Activated CD8-positive, alpha-beta memory T cell treated with anti-CD3 and anti-CD28 coated beads, Interleukin-2, amount 10 ng/mL, durations not matched to agents 7 days and 5 days (primary cell): ENCODE measurements around the gene CTDSPL. TPM values are rescaled to one million over a fixed set of nuclear protein-coding genes. Genes with fewer than 3 reads are reported as not detected.

Experiments used
- ATAC-seq: fragments of 150-1000 bp; cut with Tn5 transposase; one replicate; pipeline ENCODE4 v1.10.0; 2021; ENCODE audit warnings: moderate library complexity
- CTCF ChIA-PET: fragments of 350-600 bp; sonication (Branson Sonifier 250); formaldehyde crosslinking; loops from one replicate; lab custom pipeline; 2021; ENCODE audit warnings: antibody characterized with exemption; lab: Charles Lee
- DNase-seq: peaks from one replicate; pipeline ENCODE4 v3.0.0-alpha.2; 2020
- H3K27ac Mint-ChIP-seq: one replicate; pipeline ENCODE4 v1.8.0; 2021; ENCODE audit warnings: mild to moderate bottlenecking, mixed read lengths
- H3K27me3 Mint-ChIP-seq: one replicate; pipeline ENCODE4 v1.8.0; 2021; ENCODE audit warnings: mixed read lengths
- H3K36me3 Mint-ChIP-seq: one replicate; pipeline ENCODE4 v1.8.0; 2021; ENCODE audit warnings: mild to moderate bottlenecking, mixed read lengths
- H3K4me1 Mint-ChIP-seq: one replicate; pipeline ENCODE4 v1.8.0; 2021; ENCODE audit warnings: mixed read lengths
- H3K4me3 Mint-ChIP-seq: one replicate; pipeline ENCODE4 v1.8.0; 2021; ENCODE audit warnings: mild to moderate bottlenecking, moderate library complexity, mixed read lengths
- H3K9me3 Mint-ChIP-seq: one replicate; pipeline ENCODE4 v1.8.0; 2022; ENCODE audit warnings: low read depth, mixed read lengths
- total RNA-seq, 2 experiments: library from RNA; stranded (reverse); gene quantifications; one replicate each; pipeline ENCODE4 v1.2.3, GENCODE V29; 2021

The CTDSPL gene
- total RNA-seq, 2 experiments from 2014 or later, result 4.7 to 8.5 TPM

GRCh38 chr3:37862219-37862902, 681 bp downstream of the CTDSPL start:
- ATAC-seq, result no peak
- H3K9me3 Mint-ChIP-seq, result no peaks in the 10 kb centered on the region
- DNase-seq, result no peak
- peak overlapping the region; percentile 16 for H3K27ac Mint-ChIP-seq
- peaks cover 32% of the 10 kb centered on the region for H3K4me1 Mint-ChIP-seq
- no peaks in the 10 kb centered on the region for H3K36me3 Mint-ChIP-seq
- CTCF ChIA-PET, result interaction anchor here (8.1 kb wide), 1 partner anchor 106 kb away, joined by 49 read pairs; no protein-coding TSS in a partner anchor
- H3K4me3 Mint-ChIP-seq, result peak overlapping the region; percentile 72
- peaks cover 67% of the 10 kb centered on the region for H3K27me3 Mint-ChIP-seq

GRCh38 chr3:37862903-37863815, 1.5 kb downstream of the CTDSPL start:
- no peaks in the 10 kb centered on the region for H3K9me3 Mint-ChIP-seq
- CTCF ChIA-PET, result interaction anchor here (0.9 to 8.1 kb wide), 4 partner anchors 7 to 105 kb away, joined by 3 to 49 read pairs (median 13); no protein-coding TSS in a partner anchor
- DNase-seq (no peak), ATAC-seq (no peak)
- peak overlapping the region; percentile 72 for H3K4me3 Mint-ChIP-seq
- peaks cover 32% of the 10 kb centered on the region for H3K4me1 Mint-ChIP-seq
- H3K27ac Mint-ChIP-seq, result no peak overlapping the region
- H3K27me3 Mint-ChIP-seq, result peaks cover 68% of the 10 kb centered on the region
- no peaks in the 10 kb centered on the region for H3K36me3 Mint-ChIP-seq

DNA sequence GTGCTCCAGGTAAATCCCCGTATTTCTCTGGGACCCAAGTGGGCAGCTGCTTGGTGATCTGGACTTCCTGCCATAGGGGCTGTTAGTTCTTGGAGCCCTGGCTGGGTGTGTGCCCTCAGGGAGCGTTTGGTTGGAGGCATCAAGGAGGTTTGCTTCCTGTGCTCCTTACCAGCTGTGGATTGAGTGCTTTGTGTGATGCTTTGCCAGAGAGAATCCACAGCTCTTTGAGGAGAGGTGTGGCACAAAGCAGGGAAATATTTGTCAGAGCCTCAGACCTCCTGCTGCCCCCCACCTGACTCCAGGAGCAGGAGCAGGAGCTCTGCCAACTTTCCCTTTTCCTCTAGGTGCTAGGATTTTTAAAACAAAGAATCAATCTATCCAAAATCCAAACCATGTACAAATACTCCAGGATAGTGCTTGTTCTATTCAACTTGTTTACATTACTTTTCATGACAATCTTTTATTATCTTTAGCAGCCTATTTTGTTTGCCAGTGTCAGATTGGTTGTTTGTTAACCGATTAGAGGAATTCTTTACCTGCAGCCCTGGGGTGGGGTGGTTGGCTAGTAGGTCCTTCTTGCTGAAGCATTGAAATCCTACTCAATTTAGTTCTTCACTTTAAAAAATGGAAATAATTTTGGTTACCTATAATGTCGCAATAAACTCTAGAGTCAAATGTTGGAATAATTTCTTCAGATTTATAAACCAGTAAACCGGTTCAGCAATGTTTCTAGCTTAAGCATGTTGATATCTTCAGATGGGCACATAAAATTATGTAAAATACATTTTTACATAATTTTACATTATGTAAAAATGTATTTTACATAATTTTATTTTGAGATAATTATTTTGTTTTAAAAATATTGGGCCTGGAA, 2.5 kb downstream of the CTDSPL start:
- H3K4me1 Mint-ChIP-seq, result peaks cover 32% of the 10 kb centered on the region
- H3K36me3 Mint-ChIP-seq, result no peaks in the 10 kb centered on the region
- no peak for DNase-seq
- ATAC-seq, result no peak
- no peak overlapping the region for H3K27ac Mint-ChIP-seq
- H3K9me3 Mint-ChIP-seq, result no peaks in the 10 kb centered on the region
- CTCF ChIA-PET, result interaction anchor here (0.9 to 8.1 kb wide), 4 partner anchors 8 to 104 kb away, joined by 3 to 49 read pairs (median 13); no protein-coding TSS in a partner anchor
- no peak overlapping the region for H3K4me3 Mint-ChIP-seq
- peaks cover 67% of the 10 kb centered on the region for H3K27me3 Mint-ChIP-seq

DNA sequence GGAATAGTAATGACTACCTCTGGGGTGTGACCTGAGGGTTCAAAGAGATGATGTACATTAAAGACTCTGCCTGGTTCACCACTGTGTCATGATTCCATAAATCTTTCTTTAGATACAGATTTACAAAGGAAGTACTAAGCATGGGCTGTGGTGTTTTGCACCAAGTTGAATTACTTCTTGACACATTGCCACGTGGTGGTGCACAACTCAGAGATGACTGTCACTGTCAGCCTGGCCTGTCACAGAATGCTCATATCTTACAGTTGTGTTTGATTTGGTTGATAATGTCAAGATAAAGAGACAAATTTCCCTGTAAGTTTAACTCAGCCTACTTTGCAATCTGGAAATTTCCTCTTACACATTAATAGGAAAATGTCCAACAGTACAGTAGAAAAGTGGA, 3.2 kb downstream of the CTDSPL start:
- peaks cover 28% of the 10 kb centered on the region for H3K4me1 Mint-ChIP-seq
- DNase-seq (peak; percentile 59), ATAC-seq (no peak)
- peaks cover 70% of the 10 kb centered on the region for H3K27me3 Mint-ChIP-seq
- H3K4me3 Mint-ChIP-seq, result no peak overlapping the region
- H3K36me3 Mint-ChIP-seq, result no peaks in the 10 kb centered on the region
- H3K9me3 Mint-ChIP-seq, result peaks cover 2% of the 10 kb centered on the region
- H3K27ac Mint-ChIP-seq, result no peak overlapping the region
- CTCF ChIA-PET, result interaction anchor here (2.1 to 8.1 kb wide), 4 partner anchors 9 to 109 kb away, joined by 7 to 49 read pairs (median 14); no protein-coding TSS in a partner anchor

GRCh38 chr3:37867144-37867543, 5.5 kb downstream of the CTDSPL start:
- Mint-ChIP-seq H3K27ac (no peak overlapping the region), H3K4me1 (peaks cover 18% of the 10 kb centered on the region), H3K27me3 (peaks cover 80% of the 10 kb centered on the region), H3K4me3 (no peak overlapping the region), H3K36me3 (peaks cover 9% of the 10 kb centered on the region), H3K9me3 (peaks cover 16% of the 10 kb centered on the region)
- CTCF ChIA-PET, result interaction anchor here (0.6 to 8.1 kb wide), 7 partner anchors 11 to 167 kb away, joined by 3 to 49 read pairs (median 5); no protein-coding TSS in a partner anchor
- DNase-seq (no peak), ATAC-seq (no peak)

DNA sequence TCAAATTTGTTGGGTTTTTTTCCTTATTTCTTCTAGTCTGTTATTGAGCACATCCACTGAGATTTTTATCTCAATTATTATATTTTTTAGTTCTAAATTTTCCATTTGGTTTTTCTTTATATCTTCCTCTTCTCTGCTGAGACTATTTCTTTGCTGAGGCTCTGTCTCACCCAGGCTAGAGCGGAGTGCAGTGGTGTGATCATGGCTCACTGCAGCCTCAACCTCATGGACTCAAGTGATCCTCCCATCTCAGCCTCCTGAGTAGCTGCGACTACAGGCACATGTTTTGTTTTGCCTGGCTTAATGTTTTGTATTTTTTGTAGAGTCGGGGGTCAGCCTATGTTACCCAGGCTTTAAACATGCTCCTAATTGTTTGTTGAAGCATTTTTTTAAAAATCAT, 10.2 kb downstream of the CTDSPL start:
- peaks cover 9% of the 10 kb centered on the region for H3K36me3 Mint-ChIP-seq
- CTCF ChIA-PET, result interaction anchor here (1.5 to 3.0 kb wide), 2 partner anchors 25 to 96 kb away, joined by 3 to 9 read pairs; no protein-coding TSS in a partner anchor
- DNase-seq (no peak), ATAC-seq (no peak)
- H3K4me1 Mint-ChIP-seq, result peaks cover 11% of the 10 kb centered on the region
- peaks cover 16% of the 10 kb centered on the region for H3K9me3 Mint-ChIP-seq
- peaks cover 56% of the 10 kb centered on the region for H3K27me3 Mint-ChIP-seq
- no peak overlapping the region for H3K4me3 Mint-ChIP-seq
- H3K27ac Mint-ChIP-seq, result no peak overlapping the region

DNA sequence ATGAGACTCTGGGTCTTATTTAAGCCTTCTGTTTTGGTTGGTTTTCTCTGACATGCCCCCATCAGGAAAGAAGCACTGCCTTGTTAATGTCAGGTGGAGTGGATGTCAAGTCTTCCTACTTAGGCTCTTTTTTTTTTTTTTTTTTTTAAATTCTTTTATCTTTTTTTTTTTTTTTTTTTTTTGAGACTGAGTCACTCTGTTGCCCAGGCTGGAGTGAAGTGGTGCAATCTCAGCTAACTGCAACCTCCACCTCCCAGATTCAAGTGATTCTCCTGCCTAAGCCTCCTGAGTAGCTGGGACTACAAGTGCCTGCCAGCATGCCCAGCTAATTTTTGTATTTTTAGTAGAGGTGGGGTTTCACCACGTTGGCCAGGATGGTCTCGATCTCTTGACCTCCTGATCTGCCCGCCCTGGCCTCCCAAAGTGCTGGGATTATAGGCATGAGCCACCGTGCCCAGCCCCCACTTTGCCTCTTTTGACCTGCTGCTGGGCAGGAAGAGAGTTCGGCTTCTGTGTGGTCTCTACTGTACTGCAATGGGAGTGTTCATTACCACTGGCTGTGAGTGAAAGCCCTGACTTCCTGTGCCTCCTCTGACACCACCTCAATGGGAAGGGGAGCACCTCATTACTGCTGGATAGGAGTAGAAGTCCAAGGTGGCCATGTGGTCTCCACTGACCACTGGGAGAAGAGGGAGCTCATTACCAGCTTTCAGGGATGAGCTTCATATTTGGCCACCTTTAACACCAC, 10.9 kb downstream of the CTDSPL start:
- DNase-seq, result no peak
- CTCF ChIA-PET, result interaction anchor here (3.0 kb wide), 1 partner anchor 95 kb away, joined by 9 read pairs; no protein-coding TSS in a partner anchor

DNA sequence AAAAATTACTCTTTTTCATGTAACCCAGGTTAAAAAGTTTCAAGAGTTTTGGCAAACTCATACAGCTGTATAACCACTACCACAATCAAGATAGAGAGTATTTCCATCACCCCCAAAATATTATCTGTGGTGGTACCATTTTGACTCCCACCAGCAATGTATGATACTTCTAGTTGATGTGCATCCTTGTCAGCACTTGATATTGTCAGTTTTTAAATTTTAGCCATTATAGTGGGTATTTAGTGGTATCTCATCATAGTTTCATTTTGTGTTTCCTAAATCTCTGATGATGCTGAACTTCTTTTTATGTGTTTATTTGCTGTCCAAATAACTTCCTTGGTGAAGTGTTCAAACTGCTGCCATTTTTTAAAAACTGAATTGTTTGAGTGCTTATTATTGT, 14.6 kb downstream of the CTDSPL start:
- peaks cover 11% of the 10 kb centered on the region for H3K9me3 Mint-ChIP-seq
- no peak for ATAC-seq
- peaks cover 46% of the 10 kb centered on the region for H3K27me3 Mint-ChIP-seq
- DNase-seq, result no peak
- peaks cover 8% of the 10 kb centered on the region for H3K36me3 Mint-ChIP-seq
- CTCF ChIA-PET, result no interaction called here
- no peak overlapping the region for H3K27ac Mint-ChIP-seq
- H3K4me3 Mint-ChIP-seq, result no peak overlapping the region
- peaks cover 14% of the 10 kb centered on the region for H3K4me1 Mint-ChIP-seq

More for the DNA sequence above, 10.9 kb downstream of the CTDSPL start:
- Mint-ChIP-seq H3K36me3 (peaks cover 12% of the 10 kb centered on the region), H3K9me3 (peaks cover 18% of the 10 kb centered on the region), H3K4me3 (no peak overlapping the region), H3K4me1 (peaks cover 14% of the 10 kb centered on the region), H3K27me3 (peaks cover 55% of the 10 kb centered on the region), H3K27ac (no peak overlapping the region)
- ATAC-seq, result peak; percentile 49

DNA sequence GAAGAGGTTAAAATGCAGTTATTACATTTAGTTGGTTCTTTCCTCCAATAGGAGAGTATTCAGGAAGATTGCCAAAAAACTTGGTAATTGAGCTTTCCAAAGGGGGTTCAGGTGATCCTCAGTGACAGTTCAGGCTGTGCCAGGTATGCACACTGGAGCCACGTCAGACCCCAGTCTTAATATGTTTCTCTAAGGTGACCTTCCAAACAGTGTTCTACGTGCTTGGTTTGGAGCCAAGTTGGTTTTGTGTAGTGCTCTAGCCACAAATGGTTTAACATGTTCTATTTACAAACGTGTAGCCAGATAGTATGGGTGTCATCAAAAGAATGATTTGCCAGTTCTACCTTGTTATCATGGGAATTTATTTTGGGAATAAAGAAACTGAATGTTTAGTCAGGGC, 21.0 kb downstream of the CTDSPL start:
- CTCF ChIA-PET, result interaction anchor here (1.3 kb wide), 1 partner anchor 74 kb away, joined by 3 read pairs; no protein-coding TSS in a partner anchor
- Mint-ChIP-seq H3K27me3 (peaks cover 52% of the 10 kb centered on the region), H3K9me3 (no peaks in the 10 kb centered on the region), H3K4me1 (no peaks in the 10 kb centered on the region), H3K4me3 (no peak overlapping the region), H3K36me3 (no peaks in the 10 kb centered on the region), H3K27ac (no peak overlapping the region)
- ATAC-seq (no peak), DNase-seq (no peak)

GRCh38 chr3:37885814-37886213, 24.1 kb downstream of the CTDSPL start:
- no peak for DNase-seq
- CTCF ChIA-PET, result interaction anchor here (1.1 kb wide), 1 partner anchor 14 kb away, joined by 3 read pairs; no protein-coding TSS in a partner anchor
- no peaks in the 10 kb centered on the region for H3K36me3 Mint-ChIP-seq

GRCh38 chr3:37886395-37886794, 24.7 kb downstream of the CTDSPL start:
- Mint-ChIP-seq H3K4me1 (no peaks in the 10 kb centered on the region), H3K9me3 (no peaks in the 10 kb centered on the region), H3K27ac (no peak overlapping the region), H3K36me3 (no peaks in the 10 kb centered on the region), H3K4me3 (no peak overlapping the region), H3K27me3 (peaks cover 35% of the 10 kb centered on the region)
- no peak for DNase-seq
- ATAC-seq, result no peak
- CTCF ChIA-PET, result interaction anchor here (1.1 to 1.3 kb wide), 2 partner anchors 14 to 31 kb away, joined by 3 to 5 read pairs; no protein-coding TSS in a partner anchor

More at GRCh38 chr3:37885814-37886213, 24.1 kb downstream of the CTDSPL start:
- H3K4me3 Mint-ChIP-seq, result no peak overlapping the region
- H3K9me3 Mint-ChIP-seq, result no peaks in the 10 kb centered on the region
- H3K27me3 Mint-ChIP-seq, result peaks cover 35% of the 10 kb centered on the region
- no peaks in the 10 kb centered on the region for H3K4me1 Mint-ChIP-seq
- ATAC-seq, result no peak
- no peak overlapping the region for H3K27ac Mint-ChIP-seq

- no peak for DNase-seq
- H3K36me3 Mint-ChIP-seq, result no peaks in the 10 kb centered on the region
- no peak overlapping the region for H3K4me3 Mint-ChIP-seq
- no peak overlapping the region for H3K27ac Mint-ChIP-seq
- H3K4me1 Mint-ChIP-seq, result no peaks in the 10 kb centered on the region
- no peak for ATAC-seq
- CTCF ChIA-PET, result interaction anchor here (1.1 to 1.7 kb wide), 4 partner anchors 10 to 31 kb away, joined by 3 to 7 read pairs (median 5); no protein-coding TSS in a partner anchor
- no peaks in the 10 kb centered on the region for H3K9me3 Mint-ChIP-seq
- peaks cover 37% of the 10 kb centered on the region for H3K27me3 Mint-ChIP-seq
Measured at GRCh38 chr3:37887062-37887461, 25.4 kb downstream of the CTDSPL start.
